Lower lobe of right lung (tissue), 2 donors: Measurements from ENCODE around the gene TPGS1. TPM values are rescaled to one million over a fixed set of nuclear protein-coding genes. Genes with fewer than 3 reads are reported as not detected.
A peak's percentile ranks its signal among the peaks of the same experiment; 100 is the strongest.

ENCODE experiments used
- ATAC-seq, 2 donors: fragments of 200-7000 bp; cut with Tn5 transposase; one replicate each; pipeline ENCODE4 v1.9.1; 2020 to 2022; ENCODE audit warnings: mild to moderate bottlenecking in 2 of 2, moderate library complexity in 2 of 2
- DNase-seq: peaks from one replicate; pipeline ENCODE4 v3.0.0-alpha.2; 2020
- H3K27ac ChIP-seq: fragments of 200-600 bp; one replicate; pipeline ENCODE4 v1.8.0; 2022
- H3K27me3 ChIP-seq: fragments of 200-600 bp; one replicate; pipeline ENCODE4 v1.8.0; 2022; ENCODE audit warnings: low read depth
- H3K36me3 ChIP-seq: fragments of 200-600 bp; one replicate; pipeline ENCODE4 v1.8.0; 2022; ENCODE audit warnings: mild to moderate bottlenecking
- H3K4me1 ChIP-seq: fragments of 200-600 bp; one replicate; pipeline ENCODE4 v1.8.0; 2022
- H3K4me3 ChIP-seq: fragments of 200-600 bp; one replicate; pipeline ENCODE4 v1.8.0; 2022; ENCODE audit warnings: mild to moderate bottlenecking
- H3K9me3 ChIP-seq: fragments of 200-600 bp; one replicate; pipeline ENCODE4 v1.8.0; 2022
- CTCF ChIP-seq: fragments of 200-600 bp; IDR thresholded peaks from one replicate; pipeline ENCODE4 v1.8.0; 2022; ENCODE audit warnings: antibody characterized with exemption, mild to moderate bottlenecking
- intact Hi-C: fragments of 100-400 bp; cut with DNase I; formaldehyde crosslinking; loops from one replicate; pipeline ENCODE4 v1.11.0; 2022
- total RNA-seq: library from RNA; stranded (reverse); fragmentation: NEBNext Ultra II Directional; extraction: Animal tissue kit (Norgen Biotek cat#: 25700); gene quantifications from one replicate; pipeline ENCODE4 v1.2.1, GENCODE V29; 2021
- donor health status: DM: no; HTN: yes; CAD: no; lungs with severe emphysema.

Gene TPGS1
- total RNA-seq, 1 donor from 2014 or later = 18.8 TPM

GRCh38 chr19:548886-549830 lies 41.9 kb downstream of the TPGS1 start:
- no peak for DNase-seq
- Histone ChIP-seq H3K4me3 (no peak overlapping the region), H3K27me3 (no peaks in the 10 kb centered on the region), H3K27ac (no peak overlapping the region), H3K4me1 (no peaks in the 10 kb centered on the region), H3K36me3 (no peaks in the 10 kb centered on the region), H3K9me3 (no peaks in the 10 kb centered on the region)
- intact Hi-C loops = no loop called here
- no peak for TF ChIP-seq CTCF
- no peak for ATAC-seq

- H3K27me3 ChIP-seq = no peaks in the 10 kb centered on the region
- H3K4me3 ChIP-seq = no peak overlapping the region
- TF ChIP-seq CTCF = no peak
- DNase-seq (no peak), ATAC-seq (no peak)
- H3K4me1 ChIP-seq = peaks cover 23% of the 10 kb centered on the region
- intact Hi-C loops = no loop called here
- H3K27ac ChIP-seq = no peak overlapping the region
- no peaks in the 10 kb centered on the region for H3K9me3 ChIP-seq
- H3K36me3 ChIP-seq = no peaks in the 10 kb centered on the region
Measured at GRCh38 chr19:554817-555216, 47.5 kb downstream of the TPGS1 start.

GRCh38 chr19:555474-555808 lies 48.1 kb downstream of the TPGS1 start:
- Histone ChIP-seq H3K27me3 (no peaks in the 10 kb centered on the region), H3K36me3 (no peaks in the 10 kb centered on the region), H3K27ac (no peak overlapping the region), H3K4me3 (no peak overlapping the region), H3K4me1 (peaks cover 23% of the 10 kb centered on the region), H3K9me3 (no peaks in the 10 kb centered on the region)
- no peak for TF ChIP-seq CTCF
- no peak for ATAC-seq
- DNase-seq = no peak
- intact Hi-C loops = no loop called here

- Histone ChIP-seq H3K27me3 (no peaks in the 10 kb centered on the region), H3K4me3 (peak overlapping the region; percentile 6), H3K9me3 (no peaks in the 10 kb centered on the region), H3K36me3 (no peaks in the 10 kb centered on the region), H3K27ac (peak overlapping the region; percentile 53), H3K4me1 (peaks cover 23% of the 10 kb centered on the region)
- no peak for TF ChIP-seq CTCF
- DNase-seq (peak; percentile 49), ATAC-seq (peak in 1 of 2 donors; percentile 7)
- intact Hi-C loops = no loop called here
Measured at GRCh38 chr19:556611-557382, 49.5 kb downstream of the TPGS1 start.

- Histone ChIP-seq H3K27ac (peak overlapping the region; percentile 36), H3K9me3 (no peaks in the 10 kb centered on the region), H3K4me3 (no peak overlapping the region), H3K4me1 (peaks cover 23% of the 10 kb centered on the region), H3K36me3 (no peaks in the 10 kb centered on the region), H3K27me3 (no peaks in the 10 kb centered on the region)
- no peak for ATAC-seq
- TF ChIP-seq CTCF = no peak
- intact Hi-C loops = no loop called here
- peak; percentile 52 for DNase-seq
Measured at GRCh38 chr19:558770-559439, 51.6 kb downstream of the TPGS1 start.
